HG03342 (cell line): ENCODE results near the gene TRPM2.

Source experiments
- ATAC-seq: cut with Tn5 transposase; IDR thresholded peaks from one replicate; pipeline ENCODE4 v1.9.1; 2021; ENCODE audit warnings: mild to moderate bottlenecking, moderate library complexity; ENCODE audit not compliant: unreplicated experiment

Gene TRPM2

DNA sequence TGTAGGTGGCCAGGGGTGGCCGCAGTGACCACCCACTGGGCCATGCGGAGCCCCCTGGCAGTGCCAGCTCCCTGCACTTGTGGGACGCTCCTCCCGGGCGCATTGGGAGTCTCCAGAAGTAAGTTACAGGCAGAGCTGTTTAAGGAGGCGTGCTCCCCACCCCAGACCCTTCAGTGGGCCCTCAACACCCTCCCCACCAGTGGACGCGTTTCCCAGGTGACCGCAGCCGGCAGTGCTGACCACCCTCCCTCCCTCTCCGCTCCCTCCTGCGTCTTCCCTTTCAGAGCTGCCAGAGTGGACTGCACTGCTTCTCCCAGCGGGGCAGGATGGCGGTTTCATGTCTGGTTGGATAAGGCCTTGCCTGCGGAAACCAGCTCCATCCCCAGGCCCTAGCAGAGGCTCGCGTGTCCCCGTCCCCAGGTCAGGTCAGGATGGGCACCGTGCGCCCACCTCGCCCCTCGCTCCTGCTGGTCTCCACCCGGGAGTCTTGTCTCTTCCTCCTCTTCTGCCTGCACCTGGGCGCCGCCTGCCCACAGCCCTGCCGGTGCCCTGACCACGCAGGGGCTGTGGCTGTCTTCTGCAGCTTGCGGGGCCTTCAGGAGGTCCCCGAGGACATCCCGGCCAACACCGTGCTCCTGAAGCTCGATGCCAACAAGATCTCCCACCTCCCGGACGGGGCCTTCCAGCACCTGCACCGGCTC lies 102.9 kb downstream of the TRPM2 start:
- no peak for ATAC-seq

DNA sequence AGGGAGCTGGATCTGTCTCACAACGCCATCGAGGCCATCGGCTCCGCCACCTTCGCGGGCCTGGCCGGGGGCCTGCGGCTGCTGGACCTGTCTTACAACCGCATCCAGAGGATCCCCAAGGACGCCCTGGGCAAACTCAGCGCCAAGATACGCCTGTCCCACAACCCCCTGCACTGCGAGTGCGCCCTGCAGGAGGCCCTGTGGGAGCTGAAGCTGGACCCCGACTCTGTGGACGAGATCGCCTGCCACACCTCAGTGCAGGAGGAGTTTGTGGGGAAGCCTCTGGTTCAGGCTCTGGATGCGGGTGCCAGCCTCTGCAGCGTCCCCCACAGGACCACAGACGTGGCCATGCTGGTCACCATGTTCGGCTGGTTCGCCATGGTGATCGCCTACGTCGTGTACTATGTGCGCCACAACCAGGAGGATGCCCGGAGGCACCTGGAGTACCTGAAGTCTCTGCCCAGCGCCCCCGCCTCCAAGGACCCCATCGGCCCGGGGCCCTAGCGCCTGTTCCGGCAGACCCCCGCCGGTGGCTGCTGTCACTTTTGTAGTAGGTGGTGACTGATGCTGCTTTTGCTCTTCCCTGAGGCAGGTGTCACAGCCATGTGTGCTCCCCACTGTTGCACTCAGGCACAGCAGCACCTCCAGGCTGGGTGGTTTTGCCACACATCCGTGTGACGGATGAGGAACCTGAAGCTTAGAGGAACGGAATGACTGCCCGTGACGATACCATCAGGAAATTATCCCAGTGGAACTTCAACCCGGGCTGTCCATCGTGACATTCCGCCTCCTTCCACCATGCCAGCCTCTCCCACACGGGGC lies 103.7 kb downstream of the TRPM2 start:
- ATAC-seq = no peak

DNA sequence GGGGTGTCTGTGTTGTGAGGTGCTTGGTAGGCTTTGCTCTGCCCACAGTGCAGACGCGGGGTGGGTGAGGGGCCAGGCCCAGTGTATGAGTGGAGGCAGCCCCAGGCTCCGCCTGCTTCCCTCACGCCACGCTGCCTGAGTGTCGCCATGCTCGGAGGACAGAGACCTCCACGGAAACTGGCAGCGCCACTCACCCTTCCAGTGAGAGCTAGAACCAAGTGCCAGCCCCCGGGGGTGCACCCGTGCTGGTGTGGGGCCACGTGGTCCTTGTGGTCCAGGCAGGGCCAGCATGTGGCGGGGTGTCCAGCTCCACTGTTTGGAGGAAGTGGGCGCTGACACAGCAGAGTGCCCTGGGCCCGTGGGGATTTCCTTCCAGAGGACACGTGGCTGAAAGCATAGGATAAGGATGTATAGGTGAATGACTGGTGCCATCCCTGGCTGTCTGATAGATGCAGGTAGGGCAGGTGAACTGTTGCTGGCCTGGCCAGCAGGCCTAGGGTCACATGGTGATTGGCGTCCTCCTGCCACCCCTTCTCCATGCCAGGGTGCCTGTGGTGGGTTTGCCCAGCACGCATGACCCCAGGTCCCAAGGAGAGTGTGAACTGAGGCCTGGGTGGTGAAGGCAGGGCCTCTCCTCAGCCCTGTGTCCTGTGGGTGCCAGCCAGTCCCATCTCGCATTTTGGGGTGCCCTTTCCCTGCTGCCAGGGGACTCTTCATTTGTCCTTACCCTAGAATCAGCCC lies 105.7 kb downstream of the TRPM2 start:
- ATAC-seq = no peak

DNA sequence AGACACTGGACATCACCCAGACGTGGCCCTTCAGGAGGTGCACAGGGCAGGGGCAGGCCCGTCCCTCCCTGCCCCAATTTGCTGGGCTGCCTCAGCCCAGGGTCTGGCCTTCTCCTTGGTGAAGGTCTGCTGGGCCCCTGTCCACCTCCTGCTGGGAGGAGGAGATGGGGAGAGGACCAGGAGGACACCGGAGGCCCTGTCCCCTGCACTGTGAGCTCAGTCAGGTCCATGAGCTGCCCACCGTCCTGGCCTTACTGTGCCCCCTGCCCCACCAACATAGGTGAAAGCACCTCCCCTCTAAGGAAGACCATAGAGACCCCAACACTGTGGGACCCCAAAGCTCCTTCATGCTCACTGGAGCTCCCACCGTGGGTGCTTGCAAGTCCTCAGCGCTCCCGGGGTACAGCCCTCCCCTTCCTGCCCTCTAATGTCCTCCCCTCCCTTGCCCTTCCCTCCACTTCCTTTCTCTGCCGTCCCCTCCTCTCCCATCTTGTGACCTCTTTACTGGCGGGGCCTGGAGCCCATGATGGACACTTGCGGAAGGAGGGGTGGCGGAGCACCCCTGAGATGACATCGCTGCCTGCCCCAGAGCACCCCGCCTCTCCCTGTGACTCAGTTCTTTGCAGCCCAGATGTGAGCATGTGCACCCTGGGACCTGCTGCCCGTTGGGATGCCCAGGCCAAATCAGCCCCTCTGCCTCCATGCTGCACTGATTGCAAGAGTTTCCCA lies 106.5 kb downstream of the TRPM2 start:
- ATAC-seq = no peak

DNA sequence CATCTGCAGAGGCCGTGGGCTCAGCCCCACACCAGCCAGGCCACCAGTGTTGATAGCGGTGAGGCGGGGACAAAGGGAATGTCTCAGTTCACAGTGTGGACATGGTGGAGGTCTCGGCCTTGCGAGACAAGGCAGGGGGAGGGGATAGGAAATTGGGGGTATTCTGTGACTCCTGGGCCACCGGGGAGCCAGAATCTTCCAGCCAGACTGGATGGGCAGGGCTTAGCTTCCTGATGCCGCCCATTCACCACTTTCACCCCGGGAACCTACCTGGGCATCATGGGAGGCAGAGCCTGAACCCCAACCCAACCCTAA lies 107.0 kb downstream of the TRPM2 start:
- ATAC-seq = no peak

DNA sequence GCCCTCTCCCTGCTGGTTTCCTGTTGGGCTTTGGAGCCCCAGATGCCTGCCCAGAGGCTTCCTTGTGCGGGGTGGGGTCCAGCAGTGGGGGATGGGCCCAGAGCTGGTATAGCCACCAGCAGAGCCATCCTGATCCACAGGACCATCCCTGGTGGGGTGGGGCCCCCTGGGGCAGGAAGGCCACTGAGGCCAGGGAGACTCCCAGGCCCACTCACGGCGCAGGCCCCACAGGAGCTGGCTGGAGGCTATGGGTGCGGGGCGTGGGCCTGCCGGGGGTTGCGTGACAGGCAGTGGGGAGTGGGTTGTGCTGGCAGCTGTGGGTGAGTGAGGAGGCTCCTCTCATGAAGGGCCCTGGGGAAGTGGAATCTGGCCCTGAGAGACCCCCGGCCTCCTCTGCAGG lies 107.6 kb downstream of the TRPM2 start:
- no peak for ATAC-seq

DNA sequence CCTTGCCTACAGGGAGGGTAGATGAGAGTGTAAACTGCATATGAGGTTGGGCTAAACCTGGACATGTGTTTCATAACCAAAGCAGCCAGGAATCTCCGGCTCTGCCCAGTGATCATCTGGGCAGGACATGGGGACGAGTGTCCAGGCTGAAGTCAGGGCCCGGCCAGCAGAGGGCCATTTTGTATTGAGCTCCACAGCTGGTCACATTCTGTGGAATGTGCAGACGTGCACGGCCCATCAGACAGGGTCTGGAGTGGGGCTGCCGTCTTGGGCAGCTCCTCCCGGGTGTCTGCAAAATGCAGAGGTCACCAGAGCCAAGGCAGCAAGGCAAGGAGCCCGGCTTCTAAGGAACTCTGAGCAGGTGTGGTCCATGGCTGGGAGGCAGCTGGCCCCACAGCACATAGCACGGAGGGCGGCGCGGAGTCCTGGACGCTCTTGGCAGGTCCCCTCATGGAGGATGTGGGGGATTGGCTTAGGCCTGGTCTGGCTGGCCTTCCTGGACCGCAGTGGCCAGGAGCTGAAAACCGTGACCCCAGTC lies 108.1 kb downstream of the TRPM2 start:
- ATAC-seq = no peak

DNA sequence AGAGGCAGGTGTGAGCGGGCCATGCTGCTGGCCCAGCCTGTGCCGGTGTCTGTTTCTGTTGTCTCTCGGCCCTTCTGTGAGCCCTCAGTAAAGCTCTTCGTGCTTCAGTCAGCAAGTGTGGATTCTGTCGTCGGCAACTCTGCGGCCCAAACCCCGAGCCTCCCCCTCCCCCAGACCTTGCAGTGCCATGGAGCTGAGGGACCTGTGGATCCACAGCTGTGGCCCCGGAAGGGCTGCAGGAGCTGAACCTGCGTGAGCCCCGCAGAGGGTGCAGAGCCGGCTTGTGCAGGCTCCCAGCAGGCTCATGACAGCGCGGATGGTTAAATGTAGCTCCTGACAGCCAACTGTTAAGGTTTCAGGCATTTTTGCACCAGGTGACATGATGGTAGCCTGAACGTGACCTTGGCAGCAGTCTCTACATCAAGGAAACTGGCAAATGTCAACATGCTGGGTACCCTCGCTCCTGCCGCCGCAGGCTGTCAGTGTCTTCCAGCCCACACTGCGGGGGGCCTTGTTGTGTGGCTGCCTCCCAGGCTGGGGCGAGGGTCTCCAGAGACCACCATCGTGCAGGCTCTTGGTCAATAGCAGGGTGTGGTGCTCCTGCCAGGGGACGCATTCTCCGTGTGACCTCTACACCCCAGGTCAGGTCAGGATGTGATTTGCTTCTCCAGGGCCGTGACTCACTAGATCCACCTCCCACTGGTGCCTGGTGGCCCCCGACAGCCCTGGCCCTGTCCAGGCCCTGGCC lies 108.8 kb downstream of the TRPM2 start:
- ATAC-seq = no peak

DNA sequence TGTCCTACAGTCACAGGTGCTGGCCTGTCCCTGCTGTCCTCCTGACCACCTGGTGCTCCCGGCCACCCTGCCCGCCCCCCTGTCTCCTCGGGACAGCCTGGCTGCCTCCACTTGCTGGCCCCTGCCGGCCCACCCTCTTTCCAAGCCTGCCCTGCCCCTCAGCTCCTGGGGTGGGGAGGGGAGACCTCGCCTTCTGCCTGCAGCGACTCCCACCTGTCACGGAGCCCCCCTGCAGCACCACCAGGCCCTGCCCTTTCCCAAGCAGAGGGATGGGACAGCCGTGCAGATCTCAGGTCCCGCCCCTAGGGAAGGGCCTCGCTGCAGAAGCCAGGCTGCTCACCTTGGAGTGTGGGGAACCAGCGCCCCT lies 109.4 kb downstream of the TRPM2 start:
- ATAC-seq = no peak

DNA sequence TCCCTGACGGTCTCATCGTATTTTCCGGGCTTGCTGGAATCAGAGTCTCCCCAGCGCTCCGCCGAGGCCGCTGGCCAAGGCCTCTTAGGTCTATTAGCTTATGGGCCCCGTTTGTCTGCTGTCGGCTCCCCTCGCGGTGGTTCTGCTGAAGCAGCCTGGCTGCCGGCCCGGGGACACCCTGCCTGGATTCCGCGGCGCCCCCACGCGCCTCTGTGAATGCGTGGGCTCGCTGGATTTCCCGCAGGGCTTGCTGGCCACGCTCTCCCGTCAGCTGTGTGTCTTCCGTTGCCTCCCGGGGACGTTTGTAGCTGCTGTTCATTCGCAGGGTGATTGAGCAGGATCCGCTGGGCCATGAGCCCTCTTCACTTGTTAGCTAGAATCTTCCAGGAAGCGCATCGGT lies 110.3 kb downstream of the TRPM2 start:
- no peak for ATAC-seq

DNA sequence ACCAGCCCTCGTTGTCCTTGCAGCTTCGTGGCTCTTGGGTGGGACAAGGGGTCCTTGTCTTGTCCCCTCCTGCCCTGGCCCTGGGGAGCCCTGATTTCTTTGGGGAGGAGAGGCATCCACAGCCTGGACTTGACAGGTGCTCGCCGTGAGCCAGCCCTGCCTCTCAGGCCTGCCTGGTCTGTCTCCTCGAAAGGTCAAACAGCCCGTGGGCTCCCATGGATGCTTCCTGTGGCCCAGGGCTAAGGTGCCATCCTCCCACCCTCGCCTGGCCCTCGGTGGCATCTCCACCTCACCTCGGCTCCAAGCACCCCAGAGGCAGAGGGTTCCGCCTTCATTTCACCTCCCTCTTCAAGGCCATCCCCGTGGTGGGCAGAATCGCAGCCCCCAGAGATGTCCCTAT lies 110.9 kb downstream of the TRPM2 start:
- no peak for ATAC-seq

DNA sequence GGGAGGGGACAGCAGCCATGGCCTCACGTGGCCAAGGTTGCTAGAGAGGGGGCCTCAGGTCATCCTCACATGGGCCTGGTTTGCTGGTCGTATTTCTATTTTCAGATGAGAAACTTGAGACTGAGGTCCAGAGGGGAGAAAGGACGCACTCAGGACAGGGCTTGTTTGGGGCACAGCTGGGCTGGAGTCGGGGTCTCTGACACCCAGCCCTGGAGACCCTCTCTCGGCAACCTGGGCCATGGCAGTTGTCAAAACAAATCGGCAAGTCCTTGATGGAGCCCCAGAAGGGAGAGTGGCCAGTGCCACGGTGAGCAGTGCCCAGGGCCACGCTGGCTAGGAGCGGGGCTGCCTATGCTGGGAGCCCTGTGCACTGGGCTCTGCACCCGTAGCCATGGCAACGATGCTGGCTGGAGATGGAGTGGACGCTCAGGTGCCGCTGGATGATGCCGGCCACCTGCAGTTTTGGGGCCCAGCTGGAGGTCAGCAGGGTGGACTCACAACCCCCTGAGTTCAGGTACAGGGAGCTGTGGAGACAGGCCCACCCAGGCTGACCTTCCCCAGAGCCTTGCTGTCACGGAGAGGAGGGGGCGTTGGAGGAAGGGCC lies 113.0 kb downstream of the TRPM2 start:
- no peak for ATAC-seq

DNA sequence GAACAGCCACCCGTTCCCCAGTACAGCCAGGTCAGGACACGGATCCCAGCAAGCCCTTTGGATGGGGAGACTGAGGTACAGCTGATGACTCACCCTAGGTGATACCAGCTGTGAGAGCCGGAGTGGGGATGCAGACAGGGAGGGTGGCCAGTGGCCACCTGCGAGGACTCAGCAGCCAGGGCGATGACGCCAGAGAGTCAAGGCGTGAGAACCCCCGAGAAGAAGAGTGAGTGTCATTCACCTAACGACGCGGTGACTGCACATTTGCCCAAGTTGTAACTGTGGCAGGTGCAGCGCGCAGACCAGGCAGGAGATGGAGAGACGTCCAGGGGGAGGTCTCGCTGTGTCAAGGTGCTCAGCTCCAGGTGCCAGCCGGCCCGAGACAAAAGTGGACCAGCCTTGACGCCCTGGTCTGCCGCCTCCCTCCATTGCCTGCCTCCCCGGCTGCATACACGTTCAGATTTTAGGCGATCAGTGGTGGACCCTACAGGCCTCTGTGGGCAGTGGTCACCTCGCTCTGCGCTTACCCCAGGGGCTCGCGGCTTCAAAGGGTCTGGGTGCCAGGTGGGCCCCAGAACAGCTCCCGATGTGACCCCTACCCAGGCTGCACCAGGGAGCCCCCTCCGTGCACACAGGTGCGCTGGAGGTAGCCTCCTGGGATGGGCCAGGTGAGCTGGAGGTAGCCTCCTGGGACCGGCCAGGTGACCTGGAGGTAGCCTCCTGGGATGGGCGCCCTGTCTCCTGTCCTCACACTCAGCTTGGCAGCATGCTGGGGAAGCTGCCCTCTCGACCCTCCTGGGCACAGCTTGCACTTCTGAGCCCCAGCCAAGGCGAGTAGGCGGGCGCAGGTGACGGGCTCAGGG lies 113.8 kb downstream of the TRPM2 start:
- ATAC-seq = no peak

DNA sequence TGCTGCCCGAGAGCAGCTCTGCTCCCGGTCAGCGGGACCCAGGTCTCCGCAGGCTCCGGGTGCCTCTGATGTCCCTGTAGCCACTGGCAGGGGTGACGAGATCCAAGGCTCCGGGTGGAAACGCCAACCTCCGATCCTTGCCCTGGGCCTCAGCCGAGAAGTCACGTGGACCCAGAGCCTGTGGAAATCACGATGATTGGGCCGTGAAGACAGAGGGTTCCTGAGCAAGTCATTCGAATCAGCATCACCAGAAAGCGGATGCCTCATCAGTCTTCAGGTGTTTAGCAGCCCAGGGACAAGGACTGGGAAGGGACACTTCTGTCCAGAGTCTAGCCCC lies 114.4 kb downstream of the TRPM2 start:
- no peak for ATAC-seq

DNA sequence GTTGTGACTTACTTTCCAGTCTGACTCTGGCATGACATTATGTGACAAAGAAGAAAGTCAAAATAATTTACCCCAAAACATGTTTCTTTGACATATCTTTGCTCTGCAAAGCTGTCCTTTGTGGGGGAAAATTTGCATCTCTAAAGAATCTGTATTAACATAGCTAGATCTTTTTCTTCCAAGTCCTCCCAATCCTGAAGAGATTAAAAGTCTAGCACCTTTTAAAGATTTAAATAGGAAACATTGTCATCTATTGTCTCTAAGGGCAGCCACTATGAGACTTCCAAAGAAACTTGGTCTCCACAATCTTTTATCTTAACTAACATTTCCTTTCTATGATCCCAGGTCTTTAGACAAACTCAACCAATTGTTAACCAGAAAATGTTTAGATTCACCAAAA lies 117.9 kb downstream of the TRPM2 start:
- ATAC-seq = no peak

DNA sequence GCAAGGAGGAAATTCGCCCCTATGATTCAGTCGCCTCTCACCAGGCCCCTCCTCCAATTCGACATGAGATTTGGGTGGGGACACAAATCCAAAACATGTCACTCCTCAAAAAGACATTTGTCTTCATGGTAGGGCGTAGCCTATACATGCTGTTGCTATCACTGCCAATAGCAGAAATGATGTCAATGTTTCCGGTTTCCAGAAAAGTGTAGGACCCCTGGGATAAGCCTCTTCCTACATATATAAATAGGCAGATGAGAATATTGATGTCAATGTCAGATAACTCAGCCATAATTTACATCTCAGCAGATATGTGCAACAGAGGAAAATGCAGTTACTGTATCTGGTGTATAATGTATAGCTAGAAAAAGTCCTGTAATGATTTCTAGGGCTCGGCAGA lies 118.6 kb downstream of the TRPM2 start:
- ATAC-seq = no peak

DNA sequence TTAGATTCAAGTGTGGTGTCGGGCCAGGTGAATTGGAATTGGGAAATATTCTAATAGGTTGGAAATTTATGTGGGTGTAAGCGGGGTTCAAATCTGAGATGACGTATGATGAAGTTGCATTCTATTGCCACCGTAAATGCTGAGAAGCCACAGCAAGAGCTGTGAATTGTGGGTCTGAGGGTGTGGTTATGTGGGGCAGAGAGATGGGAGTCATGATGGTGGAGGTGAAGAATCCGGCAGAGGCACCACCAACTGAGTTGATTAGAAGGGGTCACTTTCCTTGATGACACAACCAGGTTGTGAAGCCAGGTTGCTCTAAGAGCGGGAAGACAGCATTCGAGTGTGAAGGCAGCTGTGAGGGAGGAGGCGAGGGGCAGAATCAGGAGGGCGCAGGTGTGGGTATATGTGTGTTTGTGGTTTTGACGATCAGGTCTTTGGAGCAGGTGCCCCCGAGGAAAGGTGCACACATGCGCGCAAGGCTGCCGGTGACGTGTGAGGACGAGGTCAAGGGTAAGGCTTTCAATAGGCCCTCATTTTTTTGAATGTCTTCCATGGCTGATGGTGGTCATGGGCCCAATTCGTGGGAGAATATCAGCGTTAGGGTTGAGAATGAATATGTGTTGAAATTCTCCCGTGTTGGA lies 120.6 kb downstream of the TRPM2 start:
- no peak for ATAC-seq

DNA sequence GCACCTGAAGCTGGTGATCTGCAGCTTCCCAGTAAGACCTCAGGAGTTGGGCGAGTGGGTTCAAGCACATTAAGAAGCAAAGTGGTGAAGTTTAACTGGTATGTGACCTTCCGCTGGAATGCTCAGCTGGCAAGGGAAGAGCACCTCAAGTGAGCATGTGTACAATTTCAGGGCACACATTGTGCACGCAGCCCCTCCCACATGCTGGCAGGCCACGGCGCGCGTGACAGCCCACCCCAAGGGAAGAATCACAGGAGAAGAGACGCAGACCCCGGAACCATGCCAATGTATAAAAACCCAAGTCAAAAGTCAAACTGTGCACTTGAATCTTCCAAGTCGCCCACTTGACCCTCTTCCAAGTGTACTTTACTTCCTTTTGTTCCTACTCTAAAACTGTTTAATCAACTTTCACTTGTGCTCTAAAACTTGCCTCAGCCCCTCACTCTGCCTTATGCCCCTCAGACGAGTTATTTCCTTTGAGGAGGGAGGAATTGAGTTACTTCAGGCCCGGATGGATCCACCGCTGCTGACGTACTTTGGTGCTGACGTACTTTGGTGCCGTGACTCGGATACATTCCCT lies 121.9 kb downstream of the TRPM2 start:
- ATAC-seq = no peak
